NCI-H526 (cell line): ENCODE measurements around the gene ATP2A1.
"Not testable (repeated sequence)": the region's sequence is repeated elsewhere in the genome, so short reads cannot be mapped to it uniquely, and the experiment has no call there.

Source experiments
- DNase-seq, 2 experiments: peaks; one replicate each; lab custom pipeline; 2025; lab: John Stamatoyannopoulos, UW

The ATP2A1 gene

DNA sequence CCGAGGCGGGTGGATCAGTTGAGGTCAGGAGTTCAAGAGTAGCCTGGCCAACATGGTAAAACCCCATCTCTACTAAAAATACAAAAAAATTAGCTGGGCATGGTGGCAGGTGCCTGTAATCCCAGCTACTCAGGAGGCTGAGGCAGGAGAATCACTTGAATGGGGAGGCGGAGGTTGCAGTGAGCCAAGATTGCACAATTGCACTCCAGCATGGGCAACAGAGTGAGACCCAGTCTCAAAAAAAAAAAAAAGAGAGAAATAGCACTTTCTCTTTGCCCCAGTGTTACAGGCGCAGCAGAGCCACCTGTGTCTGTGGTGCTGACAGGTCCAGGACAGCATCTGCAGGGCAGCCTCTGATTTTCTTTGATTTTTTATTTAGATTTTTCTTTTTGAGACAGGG is 3.3 kb downstream of the ATP2A1 start:
- not testable (repeated sequence) for DNase-seq

- DNase-seq: no peak
Observed at GRCh38 chr16:28882551-28883160, 4.4 kb downstream of the ATP2A1 start.

DNA sequence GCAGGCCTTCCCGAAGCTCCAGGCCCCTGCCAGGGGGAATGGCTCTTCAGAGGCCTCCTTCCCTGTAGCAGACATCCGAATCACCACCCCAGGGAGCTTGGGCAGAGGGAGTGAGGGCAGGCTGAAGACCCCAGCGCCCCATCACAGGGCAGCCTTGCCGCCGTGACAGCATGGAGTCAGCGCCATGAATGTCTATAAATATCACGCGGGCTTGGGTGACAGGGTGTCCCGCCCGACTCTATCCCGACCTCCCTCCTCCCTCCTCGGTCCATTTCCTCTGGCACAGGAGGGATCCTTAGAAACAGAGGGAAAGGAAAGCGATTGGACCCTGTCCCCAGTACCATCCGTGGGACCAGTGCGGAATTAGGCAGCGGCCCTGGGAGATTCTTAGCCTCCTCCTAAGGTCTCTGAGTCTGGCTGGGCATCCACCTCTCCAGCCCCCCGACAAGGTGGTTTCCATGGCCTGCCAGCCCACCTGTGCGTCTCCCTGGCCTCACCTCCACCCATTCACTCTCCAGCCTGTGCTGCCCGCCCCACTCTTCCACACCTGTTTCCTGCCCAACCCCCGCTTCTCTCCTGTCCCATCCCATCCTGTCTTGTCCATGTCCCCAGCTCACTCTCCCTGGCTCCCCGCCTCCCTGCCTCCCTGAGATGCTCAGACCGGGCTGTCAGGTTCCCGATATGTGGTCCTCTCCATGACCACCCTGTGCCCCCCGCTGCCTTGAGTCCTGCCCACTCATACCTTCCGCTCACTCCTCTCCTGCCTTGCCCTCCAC is 5.1 kb downstream of the ATP2A1 start:
- DNase-seq: no peak

DNA sequence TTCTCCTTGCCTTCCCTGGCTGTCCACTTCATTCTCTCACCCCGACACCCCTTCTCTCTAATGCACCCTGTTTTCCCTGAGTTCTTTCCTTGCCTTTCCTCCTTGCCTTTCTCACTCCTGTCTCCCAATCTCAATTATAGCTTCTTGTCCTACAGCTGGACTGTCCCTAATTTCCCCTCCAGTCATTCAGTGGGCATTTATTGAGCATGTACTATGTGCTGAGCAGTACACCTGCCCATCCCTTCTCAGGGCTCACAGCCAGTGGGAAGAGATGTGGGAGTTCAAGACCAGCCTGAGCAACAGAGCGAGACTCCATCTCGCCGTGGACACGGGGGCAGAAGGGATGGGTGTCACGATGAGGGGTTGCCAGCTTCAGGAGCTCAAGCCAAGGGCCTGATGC is 5.8 kb downstream of the ATP2A1 start:
- DNase-seq: no peak

GRCh38 chr16:28886945-28887344 is 8.7 kb downstream of the ATP2A1 start:
- no peak for DNase-seq

DNA sequence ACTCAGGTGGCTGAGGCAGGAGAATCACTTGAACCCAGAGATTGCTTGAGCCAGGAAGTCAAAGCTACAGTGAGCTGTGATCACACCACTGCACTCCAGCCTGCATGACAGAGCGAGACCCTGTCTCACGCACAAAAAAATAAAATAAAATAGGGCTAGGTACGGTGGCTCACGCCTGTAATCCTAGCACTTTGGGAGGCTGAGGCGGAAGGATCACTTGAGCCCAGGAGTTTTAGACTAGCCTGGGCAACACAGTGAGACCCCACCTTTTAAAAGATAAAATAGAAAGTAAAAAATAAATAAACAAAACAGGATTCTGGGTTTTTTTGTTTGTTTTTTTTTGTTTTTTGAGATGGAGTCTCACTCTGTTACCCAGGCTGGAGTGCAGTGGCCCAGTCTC is 12.1 kb downstream of the ATP2A1 start:
- DNase-seq: not testable (repeated sequence)

- no peak for DNase-seq
Observed at GRCh38 chr16:28891964-28892890, 13.9 kb downstream of the ATP2A1 start.

- no peak for DNase-seq
Observed at GRCh38 chr16:28893291-28893690, 15.0 kb downstream of the ATP2A1 start.

GRCh38 chr16:28895609-28896008 is 17.3 kb downstream of the ATP2A1 start:
- DNase-seq: no peak

DNA sequence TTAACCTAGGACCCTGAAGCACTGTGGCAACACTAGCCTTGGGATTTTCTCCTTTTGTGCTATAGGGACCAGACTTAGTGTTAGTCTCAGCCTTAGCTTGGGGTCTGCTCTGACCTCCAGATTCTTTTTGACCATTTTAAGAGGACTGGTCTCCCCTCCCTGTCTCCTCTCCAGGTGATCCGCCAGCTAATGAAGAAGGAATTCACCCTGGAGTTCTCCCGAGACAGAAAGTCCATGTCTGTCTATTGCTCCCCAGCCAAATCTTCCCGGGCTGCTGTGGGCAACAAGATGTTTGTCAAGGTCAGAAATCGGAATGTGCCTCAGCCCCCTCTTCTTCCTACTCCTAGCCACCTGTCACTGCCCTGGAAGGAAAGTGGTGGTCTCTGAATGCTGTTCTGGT is 19.5 kb downstream of the ATP2A1 start:
- no peak for DNase-seq

DNA sequence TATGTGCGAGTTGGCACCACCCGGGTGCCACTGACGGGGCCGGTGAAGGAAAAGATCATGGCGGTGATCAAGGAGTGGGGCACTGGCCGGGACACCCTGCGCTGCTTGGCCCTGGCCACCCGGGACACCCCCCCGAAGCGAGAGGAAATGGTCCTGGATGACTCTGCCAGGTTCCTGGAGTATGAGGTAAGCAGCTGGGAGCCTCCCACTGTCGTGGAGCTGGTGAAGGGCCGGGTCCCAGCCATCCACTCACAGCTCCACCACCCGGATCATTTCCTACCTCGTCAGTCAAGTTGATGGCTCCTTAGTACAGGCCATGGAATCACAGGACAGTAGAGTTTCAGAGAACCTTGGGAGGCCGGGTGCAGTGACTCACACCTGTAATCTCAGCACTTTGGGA is 20.0 kb downstream of the ATP2A1 start:
- no peak for DNase-seq

DNA sequence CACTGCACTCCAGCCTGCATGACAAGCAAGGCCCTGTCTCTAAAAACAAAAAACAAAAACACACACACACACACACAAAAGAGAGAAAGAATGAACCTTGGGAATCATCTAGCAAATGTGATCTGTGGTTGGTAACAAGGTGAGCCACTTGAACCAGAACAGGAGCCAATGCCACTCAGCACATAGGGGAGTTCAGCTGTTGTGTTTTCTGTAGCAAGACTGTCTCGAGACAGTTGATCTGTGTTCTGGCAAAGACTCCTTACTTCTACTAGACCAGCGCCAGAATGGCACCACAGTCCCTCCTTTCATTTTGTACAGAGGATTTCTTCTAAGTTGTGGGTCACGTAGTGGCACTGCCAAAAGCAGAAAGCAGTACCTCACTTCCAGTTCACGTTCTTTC is 20.7 kb downstream of the ATP2A1 start:
- DNase-seq: no peak

DNA sequence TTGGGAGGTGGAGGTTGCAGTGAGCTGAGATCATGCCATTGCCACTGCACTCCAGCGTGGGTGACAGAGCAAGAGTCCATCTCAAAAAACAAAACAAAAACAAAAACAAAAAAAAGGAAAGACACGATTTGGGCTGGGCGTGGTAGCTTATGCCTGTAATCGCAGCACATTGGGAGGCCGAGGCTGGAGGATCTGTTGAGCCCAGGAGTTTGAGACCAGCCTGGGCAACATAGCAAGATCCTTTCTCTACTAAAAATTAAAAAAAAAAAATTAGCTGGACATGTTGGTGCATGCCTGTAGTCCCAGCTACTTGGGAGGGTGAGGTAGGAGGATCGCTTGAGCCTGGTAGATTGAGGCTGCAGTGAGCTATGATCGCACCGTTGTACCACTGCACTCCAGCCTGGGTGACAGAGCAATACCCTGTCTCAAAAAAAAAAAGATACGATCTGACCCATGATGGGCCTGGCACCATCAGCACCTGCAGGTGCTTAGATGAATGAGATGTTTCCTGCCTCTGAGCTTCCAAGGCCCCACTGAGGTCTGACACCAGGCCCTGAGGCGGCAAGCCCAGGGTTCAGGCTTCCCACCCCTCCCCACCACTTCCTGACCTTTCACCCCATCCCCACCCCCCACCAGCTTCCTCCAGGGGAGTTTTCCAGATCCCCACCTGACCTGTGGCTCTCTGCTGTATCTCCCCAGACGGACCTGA is 21.7 kb downstream of the ATP2A1 start:
- DNase-seq: no peak

DNA sequence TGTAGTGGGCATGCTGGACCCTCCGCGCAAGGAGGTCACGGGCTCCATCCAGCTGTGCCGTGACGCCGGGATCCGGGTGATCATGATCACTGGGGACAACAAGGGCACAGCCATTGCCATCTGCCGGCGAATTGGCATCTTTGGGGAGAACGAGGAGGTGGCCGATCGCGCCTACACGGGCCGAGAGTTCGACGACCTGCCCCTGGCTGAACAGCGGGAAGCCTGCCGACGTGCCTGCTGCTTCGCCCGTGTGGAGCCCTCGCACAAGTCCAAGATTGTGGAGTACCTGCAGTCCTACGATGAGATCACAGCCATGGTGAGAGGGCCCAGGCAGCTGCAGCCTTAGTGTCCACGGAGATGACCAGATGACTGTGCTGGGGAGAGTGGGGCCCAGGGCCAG is 22.3 kb downstream of the ATP2A1 start:
- DNase-seq: no peak

DNA sequence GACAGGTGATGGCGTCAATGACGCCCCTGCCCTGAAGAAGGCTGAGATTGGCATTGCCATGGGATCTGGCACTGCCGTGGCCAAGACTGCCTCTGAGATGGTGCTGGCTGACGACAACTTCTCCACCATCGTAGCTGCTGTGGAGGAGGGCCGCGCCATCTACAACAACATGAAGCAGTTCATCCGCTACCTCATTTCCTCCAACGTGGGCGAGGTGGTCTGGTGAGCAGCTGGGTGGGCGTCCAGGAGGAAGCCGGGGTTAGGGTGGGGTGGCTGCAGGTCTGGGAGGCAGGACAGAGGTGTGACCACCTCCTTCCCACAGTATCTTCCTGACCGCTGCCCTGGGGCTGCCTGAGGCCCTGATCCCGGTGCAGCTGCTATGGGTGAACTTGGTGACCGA is 23.6 kb downstream of the ATP2A1 start:
- DNase-seq: no peak

DNA sequence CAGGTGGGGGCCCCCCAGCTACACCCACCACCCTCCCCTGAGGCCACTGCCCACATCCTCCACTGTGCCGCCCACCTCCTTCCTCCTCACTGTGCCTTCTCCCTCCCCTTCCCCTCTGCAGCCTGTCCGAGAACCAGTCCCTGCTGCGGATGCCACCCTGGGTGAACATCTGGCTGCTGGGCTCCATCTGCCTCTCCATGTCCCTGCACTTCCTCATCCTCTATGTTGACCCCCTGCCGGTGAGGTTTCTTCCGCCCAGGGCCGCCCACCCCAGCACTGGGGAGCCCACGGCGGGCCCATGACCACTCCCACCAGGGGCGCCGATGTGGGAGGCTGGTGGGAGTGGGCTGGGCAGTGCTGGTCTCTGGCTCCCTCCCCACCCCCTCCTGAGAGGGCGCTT is 24.6 kb downstream of the ATP2A1 start:
- DNase-seq: no peak

DNA sequence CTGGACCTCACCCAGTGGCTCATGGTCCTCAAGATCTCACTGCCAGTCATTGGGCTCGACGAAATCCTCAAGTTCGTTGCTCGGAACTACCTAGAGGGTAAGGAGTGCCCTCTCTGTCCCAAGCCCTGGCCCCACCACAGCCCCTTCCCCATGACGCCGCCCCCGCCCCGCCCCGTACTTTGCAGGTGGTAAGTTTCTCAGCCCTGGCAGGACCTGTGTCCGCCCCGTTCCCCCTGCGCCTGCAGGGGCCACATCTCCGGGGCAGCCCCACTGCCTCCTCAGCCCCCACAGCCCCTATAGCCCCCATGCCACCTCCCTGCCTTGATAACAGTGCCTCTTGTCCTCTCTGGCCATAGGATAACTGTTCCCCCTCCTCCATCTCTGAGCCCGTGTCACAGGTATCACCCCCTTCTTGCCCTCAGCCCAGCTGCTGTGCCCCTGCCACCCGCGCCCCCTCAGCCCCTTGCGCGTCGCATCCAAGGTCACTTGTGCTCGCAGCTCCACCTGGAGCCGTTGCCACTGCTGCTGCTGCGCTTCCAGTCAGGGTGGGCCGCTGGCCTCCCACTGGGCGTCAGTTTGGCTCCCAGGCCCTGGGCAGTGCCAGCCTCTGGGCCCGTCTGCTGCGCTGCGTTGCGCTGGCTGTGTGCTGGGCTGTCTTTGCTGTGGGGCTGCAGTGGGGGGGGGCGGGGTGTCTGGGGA is 25.2 kb downstream of the ATP2A1 start:
- DNase-seq: no peak

DNA sequence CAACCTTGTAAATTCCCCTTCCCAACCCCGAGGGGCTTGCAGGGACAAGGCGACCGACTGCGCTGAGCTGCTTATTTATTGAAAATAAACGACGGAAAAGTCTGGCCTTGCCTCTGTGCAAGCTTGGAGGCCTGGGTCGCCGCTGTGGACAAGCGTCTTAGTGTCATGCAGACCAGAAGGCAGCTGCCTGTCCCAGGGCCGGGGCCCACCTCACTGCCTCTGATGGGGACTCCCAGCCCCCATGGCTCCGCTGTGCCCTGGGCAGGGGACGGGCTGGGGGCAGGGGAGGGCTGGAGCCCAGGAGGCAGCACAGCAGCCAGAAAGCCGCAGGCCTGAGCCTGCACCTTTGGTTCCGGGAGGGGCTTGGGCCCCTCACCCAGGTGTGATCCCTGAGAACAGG is 26.1 kb downstream of the ATP2A1 start:
- no peak for DNase-seq

- DNase-seq: no peak
Observed at GRCh38 chr16:28904828-28905227, 26.5 kb downstream of the ATP2A1 start.

GRCh38 chr16:28905229-28905754 is 27.0 kb downstream of the ATP2A1 start:
- DNase-seq: no peak

DNA sequence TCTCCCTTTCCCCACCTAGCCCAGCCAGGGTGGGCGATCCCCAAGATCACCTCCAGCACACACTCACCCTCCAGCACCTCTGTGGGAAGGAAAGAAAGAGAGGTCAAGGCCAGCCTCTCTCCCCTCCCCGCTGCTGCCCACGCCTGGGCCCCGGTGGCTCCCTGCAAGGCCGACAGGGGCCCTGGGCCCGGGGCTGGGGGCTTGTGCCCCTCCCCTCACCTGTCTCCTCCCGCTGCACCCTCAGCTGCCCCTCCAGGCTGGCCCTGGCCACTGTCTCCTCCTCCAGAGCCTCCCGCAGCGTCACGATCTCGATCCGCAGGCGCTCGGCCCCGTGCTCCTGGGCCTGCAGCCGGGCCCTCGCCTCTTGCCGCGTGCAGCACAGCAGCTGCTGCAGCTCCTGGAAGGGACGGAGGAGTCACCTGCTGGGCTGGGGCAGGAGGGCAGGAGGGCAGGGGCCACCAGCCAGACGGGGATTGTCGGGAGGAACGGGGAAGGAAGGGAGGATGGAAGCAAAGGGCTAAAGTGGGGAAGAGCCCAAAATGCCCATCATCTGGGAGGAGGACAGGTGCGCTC is 27.6 kb downstream of the ATP2A1 start:
- DNase-seq: no peak
